HepG2 (cell line): ENCODE data around the gene SAMD10. TPM values are rescaled to one million over a fixed set of nuclear protein-coding genes. Genes with fewer than 3 reads are reported as not detected.
A peak's percentile ranks its signal among the peaks of the same experiment; 100 is the strongest.

Experiments used
- NONO ChIP-seq, 2 experiments: fragments of 450-650 bp in 1 of 2; sonication (generic) in 1 of 2; formaldehyde crosslinking in 1 of 2; IDR thresholded peaks in 1 of 2; conservative IDR thresholded peaks in 1 of 2; 2 replicates each; pipeline versions ENCODE4 v1.6.1 to v1.8.0; 2017 to 2022; ENCODE audit warnings: mild to moderate bottlenecking in 1 of 2, missing genetic modification reagents in 1 of 2, moderate library complexity in 1 of 2
- ZNF687 ChIP-seq: sonication (generic); formaldehyde crosslinking; IDR thresholded peaks from 2 replicates; pipeline ENCODE4 v1.5.1; 2020; ENCODE audit warnings: mild to moderate bottlenecking, missing genetic modification reagents, moderate library complexity
- polyA plus RNA-seq, 8 experiments: library from polyadenylated mRNA; depleted of rRNA in 3 of 8; stranded (reverse) in 7 of 8; unstranded in 1 of 8; fragments of >200 nt; fragmentation: Illumina TruSeq in 4 of 8; extraction: Trizol in 4 of 8; gene quantifications; 2 replicates each; pipeline versions ENCODE4 v1.2.1 to v1.2.3, GENCODE V29; 2011 to 2016; ENCODE audit warnings: low read depth in 4 of 8, missing spikeins in 1 of 8, mixed read lengths in 1 of 8; ENCODE audit not compliant: insufficient read depth in 1 of 8
- total RNA-seq, 5 experiments: library from RNA; depleted of rRNA; stranded (reverse); fragments of >200 nt; fragmentation: Illumina TruSeq; extraction: Trizol; gene quantifications; 2 replicates each; pipeline ENCODE4 v1.2.3, GENCODE V29; 2016; ENCODE audit warnings: low read depth in 1 of 5
- TF ChIP-seq, protein P1 (sequence below), 2 experiments: sonication (generic) in 1 of 2; formaldehyde crosslinking in 1 of 2; IDR thresholded peaks; 2 replicates each; pipeline versions ENCODE4 v1.6.1 to v1.9.0; 2014 to 2022; ENCODE audit warnings: antibody characterized with exemption in 1 of 2, borderline replicate concordance in 1 of 2, inconsistent platforms in 1 of 2, low read depth in 1 of 2, missing genetic modification reagents in 1 of 2

SAMD10 gene
- total and polyA plus RNA-seq, 2 of the 13 experiments (the other 11 are each of a cell fraction or from before 2014, with no cell fraction given): 6.1 to 11.0 TPM

- TF ChIP-seq NONO (IDR thresholded peaks at IDR 0.05): no peak
- TF ChIP-seq NONO (CRISPR knock-in tag; conservative IDR thresholded peaks at IDR 0.05): 0 out of 2 replicates have a peak, but pooled peaks have one; percentile 19
- TF ChIP-seq ZNF687: peak; percentile 10; the same call in 1 of the 2 replicates
- TF ChIP-seq, protein P1, sequence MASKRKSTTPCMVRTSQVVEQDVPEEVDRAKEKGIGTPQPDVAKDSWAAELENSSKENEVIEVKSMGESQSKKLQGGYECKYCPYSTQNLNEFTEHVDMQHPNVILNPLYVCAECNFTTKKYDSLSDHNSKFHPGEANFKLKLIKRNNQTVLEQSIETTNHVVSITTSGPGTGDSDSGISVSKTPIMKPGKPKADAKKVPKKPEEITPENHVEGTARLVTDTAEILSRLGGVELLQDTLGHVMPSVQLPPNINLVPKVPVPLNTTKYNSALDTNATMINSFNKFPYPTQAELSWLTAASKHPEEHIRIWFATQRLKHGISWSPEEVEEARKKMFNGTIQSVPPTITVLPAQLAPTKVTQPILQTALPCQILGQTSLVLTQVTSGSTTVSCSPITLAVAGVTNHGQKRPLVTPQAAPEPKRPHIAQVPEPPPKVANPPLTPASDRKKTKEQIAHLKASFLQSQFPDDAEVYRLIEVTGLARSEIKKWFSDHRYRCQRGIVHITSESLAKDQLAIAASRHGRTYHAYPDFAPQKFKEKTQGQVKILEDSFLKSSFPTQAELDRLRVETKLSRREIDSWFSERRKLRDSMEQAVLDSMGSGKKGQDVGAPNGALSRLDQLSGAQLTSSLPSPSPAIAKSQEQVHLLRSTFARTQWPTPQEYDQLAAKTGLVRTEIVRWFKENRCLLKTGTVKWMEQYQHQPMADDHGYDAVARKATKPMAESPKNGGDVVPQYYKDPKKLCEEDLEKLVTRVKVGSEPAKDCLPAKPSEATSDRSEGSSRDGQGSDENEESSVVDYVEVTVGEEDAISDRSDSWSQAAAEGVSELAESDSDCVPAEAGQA (IDR thresholded peaks at IDR 0.05; ENCODE audit: low read depth): no peak
- TF ChIP-seq, protein P1 (CRISPR knock-in tag; IDR thresholded peaks at IDR 0.05; ENCODE audit: borderline replicate concordance): no peak
Measured at GRCh38 chr20:63940472-63941266, 38.8 kb downstream of the SAMD10 start (continued).
